Thymus (tissue), 14 donors: ENCODE results near the gene MTM1. TPM values are rescaled to one million over a fixed set of nuclear protein-coding genes. Genes with fewer than 3 reads are reported as not detected.

Source experiments
- DNase-seq, 9 donors: peaks; one replicate each; pipeline ENCODE4 v3.0.0-alpha.2; 2013; ENCODE audit warnings: low spot score in 9 of 9, low read depth in 6 of 9, missing footprints in 1 of 9
- H3K27ac ChIP-seq, 2 donors: one replicate each; pipeline ENCODE4 v1.5.1; 2013; ENCODE audit warnings: control low read depth in 1 of 2, low read depth in 1 of 2, low read length in 1 of 2, mild to moderate bottlenecking in 1 of 2, moderate library complexity in 1 of 2
- H3K27me3 ChIP-seq, 2 donors: one replicate each; pipeline ENCODE4 v1.5.1; 2013; ENCODE audit warnings: low read length in 1 of 2; ENCODE audit not compliant: control insufficient read depth in 2 of 2, insufficient read depth in 1 of 2
- H3K36me3 ChIP-seq, 2 donors: one replicate each; pipeline ENCODE4 v1.5.1; 2013; ENCODE audit warnings: low read length in 1 of 2, mild to moderate bottlenecking in 1 of 2, moderate library complexity in 1 of 2; ENCODE audit not compliant: control insufficient read depth in 2 of 2, insufficient read depth in 2 of 2
- H3K4me1 ChIP-seq, 2 donors: one replicate each; pipeline ENCODE4 v1.5.1; 2013; ENCODE audit warnings: low read length in 2 of 2; ENCODE audit not compliant: control insufficient read depth in 2 of 2, insufficient read depth in 2 of 2
- H3K4me3 ChIP-seq, 2 donors: one replicate each; pipeline ENCODE4 v1.5.1; 2013; ENCODE audit warnings: low read length in 2 of 2, control low read depth in 1 of 2, mild to moderate bottlenecking in 1 of 2
- H3K9me3 ChIP-seq, 2 donors: one replicate each; pipeline ENCODE4 v1.5.1; 2013; ENCODE audit warnings: low read length in 1 of 2, mild to moderate bottlenecking in 1 of 2; ENCODE audit not compliant: control insufficient read depth in 2 of 2, insufficient read depth in 1 of 2
- WGBS: extraction: QIAGEN DNeasy Blood & Tissue Kit; methylation state at CpG from one replicate; pipeline ENCODE4 v1.1.7; 2013; 5-methylcytosine and 5-hydroxymethylcytosine counted together
- long read RNA-seq, 10 donors: transcript quantifications; one replicate each; lab custom pipeline, GENCODE V29; 2026
- polyA plus RNA-seq: library from polyadenylated mRNA; stranded (reverse); fragments of 200-250 nt; gene quantifications from one replicate; pipeline ENCODE4 v1.2.3, GENCODE V29; 2013
- total RNA-seq: library from RNA; stranded (reverse); fragments of 120-200 nt; gene quantifications from one replicate; pipeline ENCODE4 v1.2.4, GENCODE V29; 2013
- donor health status: healthy.

MTM1 gene
- total RNA-seq (10.8 TPM), polyA plus RNA-seq (8.9 TPM)
- long read RNA-seq, donor 1, result 0 reads
- long read RNA-seq, donor 2, partial matches to known transcripts, result 0 of 1 reads
- long read RNA-seq, donor 2, other reads (novel, unspliced or antisense), result 0 of 1 reads
- long read RNA-seq, donor 3, result 0 reads
- long read RNA-seq, donor 4, result 0 reads
- long read RNA-seq, donor 5, partial matches to known transcripts, result 0 of 1 reads
- long read RNA-seq, donor 5, other reads (novel, unspliced or antisense), result 0 of 1 reads
- long read RNA-seq, donor 6, result 0 reads
- long read RNA-seq, donor 7, partial matches to known transcripts, result 0 of 2 reads
- long read RNA-seq, donor 7, other reads (novel, unspliced or antisense), result 0 of 2 reads
- long read RNA-seq, donor 8, result 0 reads
- long read RNA-seq, donor 9, partial matches to known transcripts, result 0 of 1 reads
- long read RNA-seq, donor 9, other reads (novel, unspliced or antisense), result 0 of 1 reads
- long read RNA-seq, donor 10, partial matches to known transcripts, result 0 of 1 reads
- long read RNA-seq, donor 10, other reads (novel, unspliced or antisense), result 0 of 1 reads

DNA sequence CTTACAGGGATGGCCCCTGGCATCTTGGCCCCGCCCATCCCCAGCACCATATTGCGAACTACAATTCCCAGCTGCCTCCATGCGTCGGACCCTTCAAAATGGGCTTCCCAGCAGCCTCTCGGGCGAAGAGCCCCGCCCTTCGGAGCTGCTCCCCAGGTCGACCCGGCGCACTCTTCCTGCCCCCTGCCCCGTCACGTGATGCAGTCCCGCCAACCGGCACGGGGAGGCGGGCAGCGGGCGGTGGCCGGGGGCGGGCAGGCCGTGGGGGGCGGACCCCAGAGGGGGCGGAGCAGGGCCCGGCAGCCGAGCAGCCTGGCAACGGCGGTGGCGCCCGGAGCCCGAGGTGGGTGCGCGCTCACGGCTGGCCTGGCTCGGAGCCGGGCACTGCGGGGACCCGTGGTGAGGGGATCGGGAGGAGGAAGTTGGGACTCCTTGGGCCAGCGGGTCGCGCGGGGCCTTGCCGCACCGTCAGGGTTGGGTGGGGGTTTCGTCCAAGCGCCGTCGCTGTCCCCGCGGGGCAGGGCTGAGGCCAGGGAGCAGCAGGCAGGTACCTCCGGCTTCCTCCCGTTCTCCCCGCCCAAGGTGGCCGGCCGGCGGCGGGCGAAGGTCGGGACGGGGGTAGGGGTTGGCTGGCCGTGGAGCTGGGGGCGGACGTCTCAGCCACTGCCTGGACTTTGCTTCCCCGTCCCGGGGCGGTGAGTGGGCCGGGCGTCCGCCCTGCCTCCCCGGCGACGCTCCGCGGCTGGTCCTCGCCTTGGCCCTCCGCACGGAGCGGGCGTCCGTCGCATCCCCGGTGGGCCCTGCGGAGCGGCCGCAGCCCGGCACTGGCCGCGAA lies at the start of gene MTM1:
Gene MTM1, plus strand, starts transcription at position 302 of the 835 bp plus-strand sequence. CDS start 23,994 bp downstream, outside the sequence.
- under 1% methylated on average over 81 of the region's 89 CpGs for WGBS
- DNase-seq, result peak; percentile 63 to 94 (median 82)
- Histone ChIP-seq H3K27ac (peak within 1 kb of the TSS; percentile 63 to 87), H3K36me3 (no peaks in the 10 kb centered on the region), H3K4me1 (peaks cover 0 to 34% of the 10 kb centered on the region in 2 donors), H3K27me3 (no peaks in the 10 kb centered on the region), H3K4me3 (peak within 1 kb of the TSS; percentile 66 to 67), H3K9me3 (no peaks in the 10 kb centered on the region)

GRCh38 chrX:150522494-150522893 lies 45.9 kb upstream of the MTM1 start:
- Histone ChIP-seq H3K27me3 (no peaks in the 10 kb centered on the region), H3K4me3 (no peak overlapping the region), H3K27ac (no peak overlapping the region), H3K9me3 (no peaks in the 10 kb centered on the region), H3K4me1 (no peaks in the 10 kb centered on the region), H3K36me3 (no peaks in the 10 kb centered on the region)
- WGBS, result 99% methylated on average over 2 of the region's 2 CpGs
- no peak for DNase-seq

DNA sequence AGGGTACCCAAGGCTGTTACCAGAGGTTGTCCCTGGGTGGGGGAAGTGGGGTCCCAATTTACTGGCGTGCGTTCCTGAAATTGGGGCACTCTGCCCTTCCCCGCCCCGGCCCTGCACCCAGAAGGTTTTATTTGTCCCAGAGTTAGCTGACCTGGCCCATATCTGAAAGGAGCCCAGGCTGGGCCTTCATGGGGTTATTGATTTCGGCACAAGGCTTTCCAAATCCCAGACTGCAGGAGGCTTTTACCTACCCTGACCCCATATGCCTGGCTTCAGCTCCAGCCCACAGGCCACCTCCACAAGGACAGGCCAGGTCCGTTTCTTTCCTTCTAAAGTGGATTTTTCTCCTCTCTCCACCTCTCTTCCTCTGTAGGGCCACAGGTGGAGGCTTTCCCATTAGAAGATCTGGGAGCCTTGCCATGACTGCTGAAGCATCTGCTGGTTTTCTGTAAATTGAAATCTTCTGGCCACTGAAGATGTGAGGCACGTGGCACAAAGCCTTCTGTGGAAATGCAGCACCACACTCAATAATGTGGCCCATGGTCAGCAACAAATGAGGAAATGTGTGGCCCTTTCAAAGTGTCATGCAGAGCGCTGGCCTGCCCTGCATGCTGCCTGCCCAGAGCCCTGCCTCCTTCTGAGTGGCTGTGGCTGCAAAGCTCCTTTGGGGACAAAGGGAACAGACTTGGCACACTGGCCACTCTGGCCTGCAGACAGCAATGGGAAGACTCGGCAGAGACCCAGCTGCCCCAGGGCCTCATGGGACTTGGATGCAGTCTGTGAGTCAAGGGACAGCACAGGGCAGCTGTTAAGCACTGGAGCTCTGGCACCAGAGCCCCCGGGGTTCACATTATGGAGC lies 43.1 kb upstream of the MTM1 start:
- no peaks in the 10 kb centered on the region for H3K27me3 ChIP-seq
- H3K4me1 ChIP-seq, result no peaks in the 10 kb centered on the region
- H3K4me3 ChIP-seq, result no peak overlapping the region
- no peak for DNase-seq
- no peaks in the 10 kb centered on the region for H3K36me3 ChIP-seq
- WGBS, result 97% methylated on average over 10 of the region's 10 CpGs
- H3K27ac ChIP-seq, result no peak overlapping the region
- H3K9me3 ChIP-seq, result no peaks in the 10 kb centered on the region

DNA sequence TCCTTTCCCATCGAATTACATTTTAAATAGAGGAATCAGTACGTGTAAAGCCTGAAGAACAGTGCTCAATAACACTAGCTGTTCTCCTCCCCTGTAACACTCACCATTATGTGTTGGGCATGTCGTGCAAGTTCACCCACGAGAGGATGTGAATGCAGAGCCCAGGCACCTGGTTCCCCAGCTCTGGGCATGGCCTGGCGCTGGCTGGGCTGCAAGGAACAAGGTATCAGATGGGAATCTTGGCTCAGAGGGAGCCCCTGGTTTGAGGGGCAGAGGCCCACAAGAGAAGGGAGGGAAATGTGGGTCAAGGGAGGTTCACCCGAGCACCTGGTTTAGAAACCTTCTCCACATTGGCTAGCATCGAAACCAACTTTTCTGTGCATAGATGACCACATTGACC lies 41.7 kb upstream of the MTM1 start:
- no peak for DNase-seq
- WGBS, result 97% methylated on average over 7 of the region's 7 CpGs
- Histone ChIP-seq H3K27me3 (no peaks in the 10 kb centered on the region), H3K36me3 (no peaks in the 10 kb centered on the region), H3K4me1 (no peaks in the 10 kb centered on the region), H3K9me3 (no peaks in the 10 kb centered on the region), H3K27ac (no peak overlapping the region), H3K4me3 (no peak overlapping the region)

- Histone ChIP-seq H3K27me3 (no peaks in the 10 kb centered on the region), H3K27ac (no peak overlapping the region), H3K9me3 (no peaks in the 10 kb centered on the region), H3K4me1 (no peaks in the 10 kb centered on the region), H3K36me3 (no peaks in the 10 kb centered on the region), H3K4me3 (no peak overlapping the region)
- DNase-seq, result no peak
- 94% methylated on average over 3 of the region's 3 CpGs for WGBS
Observed at GRCh38 chrX:150527108-150527507, 41.3 kb upstream of the MTM1 start.

- 100% methylated on average over 3 of the region's 3 CpGs for WGBS
- H3K36me3 ChIP-seq, result no peaks in the 10 kb centered on the region
- H3K27me3 ChIP-seq, result no peaks in the 10 kb centered on the region
- H3K9me3 ChIP-seq, result no peaks in the 10 kb centered on the region
- DNase-seq, result no peak
- H3K4me1 ChIP-seq, result no peaks in the 10 kb centered on the region
- no peak overlapping the region for H3K4me3 ChIP-seq
- no peak overlapping the region for H3K27ac ChIP-seq
Observed at GRCh38 chrX:150529587-150529986, 38.8 kb upstream of the MTM1 start.

GRCh38 chrX:150530821-150531220 lies 37.6 kb upstream of the MTM1 start:
- Histone ChIP-seq H3K4me1 (no peaks in the 10 kb centered on the region), H3K36me3 (no peaks in the 10 kb centered on the region), H3K27me3 (no peaks in the 10 kb centered on the region), H3K27ac (no peak overlapping the region), H3K4me3 (no peak overlapping the region), H3K9me3 (no peaks in the 10 kb centered on the region)
- no peak for DNase-seq
- WGBS, result 95% methylated on average over 7 of the region's 7 CpGs

DNA sequence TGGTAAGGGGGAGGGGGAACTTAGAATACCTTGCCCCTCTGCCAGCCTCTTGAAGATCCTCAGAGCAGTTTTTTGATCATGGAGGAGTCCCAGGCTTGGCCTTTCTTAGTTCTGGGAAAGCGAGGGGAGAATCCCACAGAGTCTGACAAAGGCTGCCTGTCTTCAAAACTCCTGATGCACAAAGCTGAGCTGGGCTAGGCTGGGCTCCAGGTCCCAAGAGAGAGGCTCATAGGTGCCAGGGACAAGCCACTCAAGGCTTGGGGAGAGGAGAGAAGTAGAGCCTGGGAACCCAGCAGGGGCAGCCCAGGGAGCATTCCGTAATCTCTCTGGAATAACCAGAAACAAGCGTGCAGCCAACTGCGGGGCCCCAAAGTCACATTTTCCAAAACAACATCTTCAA lies 37.0 kb upstream of the MTM1 start:
- no peak overlapping the region for H3K27ac ChIP-seq
- H3K27me3 ChIP-seq, result no peaks in the 10 kb centered on the region
- DNase-seq, result no peak
- WGBS, result 92% methylated on average over 4 of the region's 4 CpGs
- no peaks in the 10 kb centered on the region for H3K4me1 ChIP-seq
- H3K9me3 ChIP-seq, result peaks cover 0 to 2% of the 10 kb centered on the region in 2 donors
- H3K4me3 ChIP-seq, result no peak overlapping the region
- H3K36me3 ChIP-seq, result no peaks in the 10 kb centered on the region
